Stimulated activated CD4-positive, alpha-beta T cell treated with anti-CD3 and anti-CD28 coated beads, Interleukin-4, amount 100 ng/mL, for 48 hours (primary cell): Measurements from ENCODE around the gene MDM2.
"Not testable (repeated sequence)": the region's sequence is repeated elsewhere in the genome, so short reads cannot be mapped to it uniquely, and the experiment has no call there.

Experiments
- DNase-seq, 2 donors: peaks; one replicate each; pipeline ENCODE4 v3.0.0-alpha.2; 2020; ENCODE audit warnings: low read depth in 2 of 2

MDM2 gene

DNA sequence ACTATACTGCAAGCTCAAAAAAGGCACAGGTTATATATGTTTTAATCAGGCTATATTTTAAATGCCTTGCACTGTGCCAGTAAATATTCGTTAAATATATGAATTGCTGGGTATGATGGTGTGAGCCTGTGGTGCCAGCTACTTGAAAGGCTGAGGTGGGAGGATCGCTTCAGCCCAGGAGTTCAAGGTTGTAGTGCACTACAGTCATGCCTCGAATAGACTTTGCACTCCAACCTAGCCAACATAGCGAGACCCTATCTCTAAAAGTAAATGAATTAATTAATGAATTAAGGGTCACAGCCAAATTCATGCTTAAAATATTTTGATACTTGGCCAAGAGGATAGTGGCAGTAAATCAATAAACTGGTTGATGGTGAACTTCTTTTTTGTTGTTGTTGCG is 22.2 kb upstream of the MDM2 start:
- no peak for DNase-seq

DNA sequence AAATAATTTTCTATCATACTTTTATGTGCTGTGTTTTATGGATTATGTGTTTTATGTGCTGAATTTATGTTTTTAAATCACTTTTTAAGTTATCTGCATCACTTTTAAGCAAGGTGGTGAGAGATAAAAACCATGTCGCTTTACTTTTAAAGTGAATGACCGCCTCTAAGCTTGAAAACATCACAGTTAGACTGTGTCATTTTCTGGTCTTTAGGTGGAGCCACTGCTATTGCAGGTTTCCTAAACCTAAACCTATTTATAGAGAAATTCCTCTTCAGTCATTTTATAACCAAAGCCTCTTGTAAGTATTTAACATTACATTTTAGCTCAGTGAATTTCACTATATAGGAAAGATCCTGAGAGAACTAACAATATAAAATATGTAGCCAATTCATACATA is 21.0 kb upstream of the MDM2 start:
- no peak for DNase-seq

DNA sequence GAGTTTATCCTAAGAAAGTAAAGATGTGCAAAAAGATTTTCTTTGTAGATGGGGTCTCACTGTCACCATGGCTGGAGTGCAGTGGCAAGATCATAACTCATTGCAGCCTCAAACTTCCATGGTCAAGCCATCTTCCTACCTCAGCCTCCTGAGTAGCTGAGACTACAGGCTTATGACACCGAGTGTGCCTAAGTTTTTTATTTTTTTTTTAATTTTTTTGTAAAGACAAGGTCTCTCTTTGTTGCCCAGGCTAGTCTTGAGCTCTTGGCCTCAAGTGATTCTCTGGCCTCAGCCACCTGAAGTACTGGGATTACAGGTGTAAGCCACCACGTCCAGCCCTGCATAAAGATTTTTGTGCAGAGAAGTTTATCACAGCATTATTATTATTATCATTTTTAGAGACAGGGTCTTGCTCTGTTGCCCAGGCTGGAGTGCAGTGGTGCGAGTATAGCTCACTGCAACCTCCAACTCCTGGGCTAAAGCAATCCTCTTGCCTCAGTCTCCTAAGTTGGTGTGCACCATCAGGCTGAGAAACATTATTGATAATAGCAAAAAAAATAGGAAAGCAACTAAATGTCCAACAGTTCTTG is 19.3 kb upstream of the MDM2 start:
- DNase-seq, result no peak

DNA sequence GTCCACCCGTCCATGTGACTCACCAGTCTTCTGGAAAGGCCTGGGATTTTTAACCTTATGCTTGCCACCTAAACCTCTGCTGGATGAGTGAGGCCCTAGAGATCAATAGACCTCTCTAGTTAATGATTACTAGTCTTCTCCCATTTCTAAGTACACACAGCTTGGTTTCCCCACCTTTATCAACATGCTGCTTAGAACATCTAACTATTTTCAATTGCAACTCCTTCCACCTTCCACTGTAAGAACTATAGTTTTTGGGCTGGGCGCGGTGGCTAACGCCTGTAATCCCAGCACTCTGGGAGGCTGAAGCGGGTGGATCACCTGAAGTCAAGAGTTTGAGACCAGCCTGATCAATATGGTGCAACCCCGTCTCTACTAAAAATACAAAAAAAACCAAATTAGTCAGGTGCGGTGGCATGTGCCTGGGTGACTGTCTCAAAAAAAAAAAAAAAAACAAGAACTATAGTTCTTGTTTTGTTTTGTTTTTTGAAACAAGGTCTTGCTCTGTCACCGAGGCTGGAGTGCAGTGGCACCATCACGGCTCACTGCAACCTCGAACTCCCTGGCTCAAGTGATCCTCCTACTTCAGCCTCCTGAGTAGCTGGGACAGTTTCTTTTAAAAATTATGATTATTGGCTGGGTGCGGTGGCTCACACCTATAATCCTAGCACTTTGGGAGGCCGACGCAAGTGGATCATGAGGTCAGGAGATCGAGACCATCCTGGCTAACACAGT is 18.7 kb upstream of the MDM2 start:
- DNase-seq, result no peak

DNA sequence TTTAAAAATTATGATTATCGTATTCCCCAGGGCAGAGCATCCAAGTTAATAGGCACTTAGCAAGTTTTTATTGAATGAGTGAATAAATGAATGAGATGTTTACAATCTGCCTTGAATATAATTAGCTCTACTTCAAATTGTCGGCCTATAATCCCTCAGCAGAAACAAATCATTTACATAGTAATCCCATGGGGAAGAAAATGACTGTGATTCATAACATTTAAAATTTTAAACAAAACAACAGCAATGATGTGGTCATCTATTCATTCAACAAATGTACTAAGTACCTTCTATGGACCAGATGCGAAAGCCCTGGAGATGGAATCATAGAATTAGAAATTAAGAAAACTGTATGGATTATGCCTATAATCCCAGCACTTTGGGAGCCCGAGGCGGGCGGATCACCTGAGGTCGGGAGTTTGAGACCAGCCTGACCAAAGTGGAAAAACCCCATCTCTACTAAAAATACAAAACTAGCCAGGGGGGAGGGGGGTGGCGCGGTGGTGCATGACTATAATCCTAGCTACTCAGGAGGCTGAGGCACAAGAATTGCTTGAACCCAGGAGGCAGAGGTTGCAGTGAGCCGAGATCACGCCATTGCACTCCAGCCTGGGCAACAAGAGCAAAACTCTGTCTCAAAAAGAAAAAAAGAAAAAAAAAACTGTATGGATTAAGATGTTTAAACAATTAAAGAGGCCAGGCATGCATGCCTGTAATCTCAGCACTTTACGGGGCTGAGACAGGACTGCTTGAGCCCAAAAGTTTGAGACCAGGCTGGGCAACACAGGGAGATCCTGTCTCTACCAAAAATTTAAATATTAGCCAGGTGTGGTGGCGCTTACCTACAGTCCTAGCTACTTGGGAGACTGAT is 17.7 kb upstream of the MDM2 start:
- DNase-seq, result no peak

DNA sequence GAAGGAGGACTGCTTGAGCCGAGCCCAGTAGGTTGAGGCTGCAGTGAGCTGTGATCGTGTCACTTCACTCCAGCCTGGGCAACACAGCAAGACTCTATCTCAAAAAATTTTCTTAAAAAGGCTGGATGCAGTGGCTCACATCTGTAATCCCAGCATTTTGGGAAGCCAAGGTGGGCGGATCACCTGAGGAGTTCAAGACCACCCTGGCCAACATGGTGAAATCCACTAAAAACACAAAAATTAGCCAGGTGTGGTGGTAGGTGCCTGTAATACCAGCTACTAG is 17.1 kb upstream of the MDM2 start:
- DNase-seq, result no peak

DNA sequence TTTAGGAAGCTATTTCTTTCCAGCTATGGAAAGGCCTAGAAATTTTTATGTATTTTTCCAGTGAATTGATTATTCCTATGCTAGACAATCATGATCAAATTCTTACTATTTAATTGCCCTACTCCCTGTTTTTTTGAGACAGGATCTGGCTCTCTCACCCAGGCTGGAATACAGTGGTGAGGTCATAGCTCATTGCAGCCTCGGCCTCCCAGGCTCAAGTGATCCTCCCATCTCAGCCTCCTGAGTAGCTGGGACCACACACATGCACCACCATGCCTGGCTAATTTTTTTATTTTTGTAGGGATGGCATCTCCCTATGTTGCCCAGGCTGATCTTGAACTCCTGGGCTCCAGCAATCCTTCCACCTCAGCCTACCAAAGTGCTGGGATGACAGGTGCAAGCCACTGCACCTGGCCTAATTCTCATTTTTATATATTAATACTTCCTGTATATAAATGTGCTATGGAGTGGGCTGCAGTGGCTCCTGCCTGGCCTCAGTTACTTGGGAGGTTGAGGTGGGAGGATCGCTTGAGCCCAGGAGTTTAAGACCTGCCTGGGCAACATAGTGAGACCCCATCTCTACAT is 16.0 kb upstream of the MDM2 start:
- no peak for DNase-seq

DNA sequence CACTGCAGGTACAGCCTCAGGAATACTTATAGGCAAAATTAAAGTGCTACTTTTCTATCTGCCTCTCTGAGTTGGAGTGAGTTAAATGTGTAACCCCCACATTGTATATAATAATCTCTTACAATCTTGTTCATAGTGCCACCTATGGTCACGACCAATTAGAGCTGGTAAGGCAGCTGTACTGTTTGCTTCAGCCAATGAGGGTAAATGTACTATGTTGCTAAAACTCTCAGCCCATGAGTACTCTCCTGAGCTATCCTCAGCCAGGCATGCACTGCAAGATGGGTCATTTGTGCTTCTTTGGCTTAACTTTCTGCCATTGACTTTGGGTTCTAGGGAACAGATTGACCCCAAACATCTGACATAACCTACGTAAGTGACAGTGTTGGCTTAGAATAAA is 15.0 kb upstream of the MDM2 start:
- DNase-seq, result no peak

DNA sequence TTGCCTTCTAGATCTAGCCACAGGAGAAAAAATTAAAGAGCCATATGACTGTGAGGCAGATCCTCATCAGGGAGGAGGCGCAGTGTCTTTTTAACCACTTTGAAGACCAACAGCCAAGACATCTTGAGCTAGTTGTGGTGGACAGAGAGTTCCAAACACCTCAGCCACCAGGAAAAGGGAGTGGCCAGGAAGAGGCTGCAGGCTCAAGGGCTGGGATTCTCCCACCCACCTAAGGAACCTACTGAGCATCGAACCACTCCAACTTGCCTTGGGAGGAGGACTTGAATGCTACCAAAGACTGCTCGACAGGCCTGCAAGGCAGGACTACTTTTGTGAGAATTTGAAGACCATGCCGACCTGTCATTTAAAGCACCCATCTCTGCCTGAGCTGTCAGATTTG is 14.5 kb upstream of the MDM2 start:
- DNase-seq, result no peak

DNA sequence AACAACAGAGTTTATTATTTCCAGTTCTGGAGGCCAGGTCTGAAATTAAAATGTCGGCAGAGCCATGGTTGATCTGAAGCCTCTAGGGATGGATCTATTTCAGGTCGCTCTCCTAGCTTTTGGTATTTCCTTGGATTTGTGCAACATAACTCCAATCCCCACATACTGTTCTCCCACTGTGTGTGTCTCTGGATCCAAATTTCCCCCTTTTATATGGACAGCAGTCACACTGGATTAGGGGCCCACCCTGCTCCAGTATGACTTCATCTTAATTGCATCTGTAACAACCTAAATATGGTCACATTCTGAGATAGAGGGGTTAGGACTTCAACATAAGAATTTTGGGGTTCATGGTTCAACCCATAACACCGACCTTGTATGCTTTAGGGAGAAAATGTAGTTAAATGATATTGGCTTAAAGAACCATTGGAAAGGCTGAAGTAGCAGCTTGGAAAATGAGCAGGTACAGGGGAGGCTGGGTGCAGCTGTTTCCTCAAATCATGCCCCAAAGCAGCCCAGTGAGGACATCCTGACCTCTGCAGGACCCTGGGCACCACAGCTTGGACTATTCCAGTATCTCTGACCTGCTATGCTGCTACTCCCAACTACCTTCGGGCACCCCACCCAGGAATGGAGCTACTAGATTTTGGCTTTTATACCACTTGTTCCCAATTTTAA is 13.9 kb upstream of the MDM2 start:
- DNase-seq, result no peak

DNA sequence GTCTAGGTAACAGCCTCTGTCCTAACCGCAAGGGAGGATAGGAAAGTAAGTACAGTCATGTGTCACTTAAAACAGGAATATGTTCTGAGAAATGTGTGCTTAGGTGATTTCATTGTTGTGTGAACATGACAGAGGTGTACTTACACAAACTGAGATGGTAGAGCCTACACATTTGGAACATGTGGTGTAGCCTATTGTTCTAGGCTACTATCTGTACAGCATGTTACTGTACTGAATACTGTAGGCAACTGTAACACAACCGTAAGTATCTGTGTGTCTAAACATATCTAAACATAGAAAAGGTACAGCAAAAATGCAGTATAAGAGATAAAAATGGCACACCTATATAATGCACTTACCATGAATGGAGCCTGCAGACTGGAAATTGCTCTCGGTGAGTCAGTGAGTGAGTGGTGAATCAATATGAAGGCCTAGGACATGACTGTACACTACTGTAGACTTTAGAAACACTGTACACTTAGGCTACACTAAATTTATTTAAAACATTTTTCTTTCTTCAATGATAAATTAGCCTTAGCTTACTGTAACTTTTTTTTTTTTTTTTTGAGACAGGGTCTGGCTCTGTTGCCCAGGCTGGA is 13.2 kb upstream of the MDM2 start:
- no peak for DNase-seq

DNA sequence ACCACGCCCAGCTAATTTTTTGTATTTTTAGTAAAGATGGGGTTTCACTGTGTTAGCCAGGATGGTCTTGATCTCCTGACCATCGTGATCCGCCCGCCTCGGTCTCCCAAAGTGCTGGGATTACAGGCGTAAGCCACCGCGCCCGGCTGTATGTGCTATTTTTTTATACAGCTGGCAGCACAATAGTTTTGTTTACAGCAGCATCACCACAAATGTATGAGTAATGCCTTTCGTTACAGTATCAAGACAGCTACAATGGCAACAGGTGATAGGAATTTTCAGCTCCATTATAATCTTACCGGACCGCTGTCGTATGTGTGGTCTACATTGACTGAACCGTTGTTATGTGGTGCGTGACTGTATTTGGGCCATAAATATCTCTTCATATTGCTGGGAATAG is 11.6 kb upstream of the MDM2 start:
- no peak for DNase-seq

DNA sequence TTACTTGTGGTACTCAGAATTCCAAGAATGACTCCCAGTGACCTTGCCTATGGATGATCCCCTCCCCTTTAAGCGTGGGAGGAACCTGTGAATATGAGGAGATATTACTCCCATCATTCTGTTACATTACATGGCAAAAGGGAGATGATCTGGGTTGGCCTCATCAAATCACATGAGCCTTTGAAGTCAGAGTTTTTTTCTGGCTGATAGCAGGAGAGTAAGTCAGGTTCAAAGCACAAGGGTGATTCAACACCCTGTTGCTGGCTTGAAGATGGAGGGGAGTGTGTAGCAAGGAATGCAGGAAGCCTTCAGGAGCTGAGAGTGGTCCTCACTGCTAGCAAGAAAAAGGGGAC is 9.1 kb upstream of the MDM2 start:
- DNase-seq, result no peak

DNA sequence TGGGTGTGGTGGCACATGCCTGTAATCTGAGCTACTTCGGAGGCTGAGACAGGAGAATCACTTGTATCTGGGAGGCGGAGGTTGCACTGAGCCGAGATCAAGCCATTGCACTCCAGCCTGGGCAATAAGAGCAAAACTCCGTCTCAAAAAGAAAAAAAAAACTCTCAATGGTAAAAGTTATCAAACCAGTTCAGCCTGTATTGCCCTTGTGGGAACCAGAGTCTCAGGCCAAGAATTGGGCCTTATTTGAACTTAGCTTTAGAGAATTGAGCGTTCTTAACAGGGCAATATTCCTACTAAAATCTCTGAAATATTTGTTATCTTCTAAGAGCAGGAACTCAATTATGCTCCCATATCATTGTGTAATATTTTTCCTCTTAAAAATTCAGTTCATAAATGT is 7.7 kb upstream of the MDM2 start:
- DNase-seq, result no peak

DNA sequence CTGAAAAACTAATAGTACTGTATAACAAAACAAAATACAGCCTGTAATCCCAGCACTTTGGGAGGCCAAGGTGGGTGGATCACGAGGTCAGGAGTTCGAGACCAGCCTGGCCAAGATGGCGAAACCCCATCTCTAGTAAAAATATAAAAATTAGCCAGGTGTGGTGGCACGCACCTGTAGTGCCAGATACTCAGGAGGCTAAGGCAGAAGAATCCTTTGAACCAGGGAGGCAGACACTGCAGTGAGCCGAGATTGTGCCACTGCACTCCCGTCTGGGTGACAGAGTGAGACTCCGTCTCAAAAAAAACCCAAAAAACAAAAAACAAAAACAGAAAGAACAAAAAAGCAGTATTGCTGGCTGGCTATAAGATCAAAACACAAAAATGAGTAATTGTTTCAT is 6.9 kb upstream of the MDM2 start:
- not testable (repeated sequence) for DNase-seq

DNA sequence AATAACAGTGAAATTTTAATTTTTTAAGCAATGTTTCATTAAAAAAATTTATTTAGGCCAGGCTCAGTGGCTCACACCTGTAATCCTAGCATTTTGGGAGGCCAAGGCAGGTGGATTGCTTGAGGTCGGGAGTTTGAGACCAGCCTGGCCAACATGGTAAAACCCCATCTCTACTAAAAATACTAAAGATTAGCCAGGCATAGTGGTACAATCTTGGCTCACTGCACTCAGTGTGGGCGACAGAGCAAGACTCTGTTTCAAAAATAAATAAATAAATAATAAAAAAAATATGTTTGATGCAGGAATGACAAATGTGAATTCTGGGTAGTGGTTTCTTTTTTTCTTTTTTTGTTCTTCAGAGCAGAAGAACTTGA is 5.6 kb upstream of the MDM2 start:
- DNase-seq, result not testable (repeated sequence)

DNA sequence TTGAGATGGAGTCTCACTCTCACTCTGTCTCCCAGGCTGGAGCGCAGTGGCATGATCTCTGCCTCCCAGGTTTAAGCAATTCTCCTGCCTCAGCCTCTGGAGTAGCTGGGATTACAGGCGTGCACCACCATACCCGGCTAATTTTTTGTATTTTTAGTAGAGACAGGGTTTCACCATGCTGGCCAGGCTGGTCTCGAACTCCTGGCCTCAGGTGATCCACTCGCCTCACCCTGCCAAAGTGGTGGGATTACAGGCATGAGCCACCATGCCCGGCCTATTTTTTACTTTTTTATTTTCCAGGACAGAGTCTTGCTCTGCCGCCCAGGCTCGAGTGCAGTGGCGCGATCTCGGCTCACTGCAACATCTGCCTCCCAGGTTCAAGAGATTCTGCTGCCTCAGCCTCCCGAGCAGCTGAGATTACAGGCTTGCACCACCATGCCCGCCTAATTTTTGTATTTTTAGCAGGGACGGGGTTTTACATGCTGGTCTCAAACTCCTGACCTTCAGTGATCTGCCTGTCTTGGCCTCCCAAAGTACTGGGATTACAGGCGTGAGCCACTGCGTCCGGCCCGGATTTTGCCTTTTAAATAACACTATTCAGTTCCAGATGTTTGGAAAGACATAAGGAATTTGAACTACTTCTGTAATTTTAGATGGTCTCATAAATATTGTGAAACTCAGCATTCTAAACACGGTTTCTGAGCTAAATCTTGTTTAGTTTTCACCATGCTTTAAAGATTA is 4.9 kb upstream of the MDM2 start:
- not testable (repeated sequence) for DNase-seq

DNA sequence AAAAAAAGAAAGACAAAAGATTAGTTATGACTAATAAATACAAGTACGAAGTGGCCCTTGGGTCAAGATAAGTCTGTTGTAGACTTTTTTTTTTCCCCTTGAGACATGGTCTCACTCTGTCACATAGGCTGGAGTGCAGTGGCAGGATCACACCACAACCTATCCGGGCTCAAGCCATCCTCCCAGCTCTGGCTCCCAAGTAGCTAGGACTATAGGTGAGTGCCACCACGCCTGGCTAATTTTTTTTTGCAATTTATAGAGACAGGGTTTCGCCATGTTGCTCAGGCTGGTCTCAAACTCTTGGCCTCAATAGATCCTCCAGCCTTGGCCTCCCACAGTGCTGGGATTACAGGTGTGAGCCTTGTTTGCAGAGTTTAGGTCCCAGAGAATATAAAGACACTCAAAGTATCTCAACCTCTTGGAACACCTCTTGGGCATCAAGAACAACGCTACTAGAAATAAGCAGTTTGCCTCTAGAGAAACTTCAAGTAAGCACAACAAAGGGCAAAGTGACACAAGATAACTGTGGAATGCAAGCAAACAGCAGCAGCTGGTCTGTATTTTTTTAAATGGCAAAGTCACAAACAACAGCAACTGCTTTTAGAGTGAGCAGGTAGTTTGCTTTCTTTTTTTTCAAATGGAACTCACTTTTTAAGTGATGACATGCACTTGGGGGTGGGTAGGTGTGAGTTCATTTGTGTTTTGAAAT is 3.9 kb upstream of the MDM2 start:
- DNase-seq, result no peak

DNA sequence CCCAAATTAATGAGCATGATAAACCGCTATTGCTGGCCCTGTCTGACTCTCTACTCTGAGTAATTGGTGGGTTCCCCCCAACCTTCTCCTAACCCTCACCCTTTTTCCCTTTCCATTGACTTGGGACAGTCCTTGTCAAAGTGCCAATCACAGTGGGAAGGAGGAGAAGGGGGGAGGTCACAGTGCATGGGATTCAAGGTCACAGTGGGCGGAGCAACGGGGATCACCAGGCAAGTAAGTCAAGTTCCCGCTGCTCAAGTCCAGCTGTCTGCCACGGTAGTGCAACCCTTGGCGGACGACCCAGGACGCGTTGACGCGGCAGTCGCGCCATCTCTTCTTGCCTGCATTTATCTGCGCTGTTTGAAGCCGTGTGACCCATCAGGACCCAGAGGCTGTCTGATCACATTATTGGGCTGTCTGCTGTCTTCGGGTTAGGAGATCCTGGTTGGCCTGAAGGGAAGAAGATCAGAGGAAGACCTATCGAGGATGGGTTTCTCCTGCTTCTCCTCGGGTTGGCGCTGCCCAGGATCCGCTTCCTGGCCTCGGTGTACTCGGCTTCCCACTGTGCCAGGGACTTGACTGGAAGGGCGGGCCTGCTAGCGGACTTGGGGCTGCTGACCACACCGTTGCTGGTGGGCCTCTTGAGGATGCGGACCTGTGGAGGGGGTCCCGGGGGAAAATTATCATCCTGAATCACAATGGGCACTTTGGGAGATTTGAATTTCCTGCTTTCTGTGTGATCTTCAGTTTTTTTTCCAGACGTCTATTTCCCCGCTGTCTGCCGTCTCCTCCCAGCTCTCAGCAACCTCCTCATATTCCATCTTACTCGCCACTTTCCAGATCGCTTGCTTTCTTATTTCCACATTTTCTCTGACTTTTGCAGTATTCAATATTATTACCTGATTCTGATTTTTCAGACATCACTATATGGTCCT is 3.1 kb upstream of the MDM2 start:
- no peak for DNase-seq
